GM08714 (cell line): ENCODE measurements around the gene DND1.
A peak's percentile ranks its signal among the peaks of the same experiment; 100 is the strongest.
"Not testable (repeated sequence)": the region's sequence is repeated elsewhere in the genome, so short reads cannot be mapped to it uniquely, and the experiment has no call there.

Experiments used
- H3K4me3 ChIP-seq: fragments of 200-500 bp; sonication (Bioruptor generic); 2 replicates; pipeline ENCODE4 v1.5.1; 2014; ENCODE audit warnings: mild to moderate bottlenecking, low read length, inconsistent platforms
- ZNF274 ChIP-seq: IDR thresholded peaks from 2 replicates; pipeline ENCODE4 v1.6.1; 2012; ENCODE audit warnings: mild to moderate bottlenecking, low read depth, low read length

Gene DND1

GRCh38 chr5:140690941-140691924 is 17.9 kb upstream of the DND1 start, which contains the start of the genes HARS1 and HARS2:
TSS of gene HARS1 (minus strand) at chr5:140691370. CDS start at chr5:140691304, 66 bp downstream.
TSS of gene HARS2 (plus strand) at chr5:140691455. CDS start at chr5:140691649, 194 bp downstream.
- H3K4me3 ChIP-seq, result peak within 1 kb of the TSS; percentile 83
- no peak for TF ChIP-seq ZNF274

GRCh38 chr5:140690376-140690932 is 17.1 kb upstream of the DND1 start:
- H3K4me3 ChIP-seq, result peak overlapping the region; percentile 83
- no peak for TF ChIP-seq ZNF274

- TF ChIP-seq ZNF274, result no peak
- no peak overlapping the region for H3K4me3 ChIP-seq
Observed at GRCh38 chr5:140678993-140679392, 5.6 kb upstream of the DND1 start.

- H3K4me3 ChIP-seq, result no peak overlapping the region
Observed at GRCh38 chr5:140677947-140678346, 4.6 kb upstream of the DND1 start.

GRCh38 chr5:140674629-140675028 is 1.3 kb upstream of the DND1 start:
- no peak overlapping the region for H3K4me3 ChIP-seq
- no peak for TF ChIP-seq ZNF274

More at GRCh38 chr5:140677947-140678346, 4.6 kb upstream of the DND1 start:
- no peak for TF ChIP-seq ZNF274

- no peak for TF ChIP-seq ZNF274
- H3K4me3 ChIP-seq, result no peak overlapping the region
Observed at GRCh38 chr5:140674211-140674610, 835 bp upstream of the DND1 start.

- H3K4me3 ChIP-seq, result no peak overlapping the region
- TF ChIP-seq ZNF274, result no peak
Observed at GRCh38 chr5:140672455-140673186, 755 bp downstream of the DND1 start.

- TF ChIP-seq ZNF274, result no peak
- no peak overlapping the region for H3K4me3 ChIP-seq
Observed at GRCh38 chr5:140671472-140672125, 1.8 kb downstream of the DND1 start.

- H3K4me3 ChIP-seq, result not testable (repeated sequence)
Observed at GRCh38 chr5:140671035-140671434, 2.3 kb downstream of the DND1 start.

- TF ChIP-seq ZNF274, result no peak
Observed at GRCh38 chr5:140664359-140665119, 8.8 kb downstream of the DND1 start, which contains the start of gene WDR55. TSS of gene WDR55 (plus strand) at chr5:140664904. CDS start at chr5:140664913, 9 bp downstream.

GRCh38 chr5:140664030-140664358 is 9.4 kb downstream of the DND1 start:
- TF ChIP-seq ZNF274, result no peak

More at GRCh38 chr5:140664359-140665119, 8.8 kb downstream of the DND1 start, which contains the start of gene WDR55:
- H3K4me3 ChIP-seq, result peak within 1 kb of the TSS; percentile 93

GRCh38 chr5:140660371-140660770 is 13.0 kb downstream of the DND1 start:
- not testable (repeated sequence) for H3K4me3 ChIP-seq

More at GRCh38 chr5:140664030-140664358, 9.4 kb downstream of the DND1 start:
- peak overlapping the region; percentile 93; the same call in 1 of the 2 replicates for H3K4me3 ChIP-seq

- TF ChIP-seq ZNF274, result no peak
- H3K4me3 ChIP-seq, result no peak overlapping the region
Observed at GRCh38 chr5:140658870-140659269, 14.5 kb downstream of the DND1 start.
